Measurements from ENCODE around the gene TDO2.
"Not testable (repeated sequence)": the region's sequence is repeated elsewhere in the genome, so short reads cannot be mapped to it uniquely, and the experiment has no call there.

TDO2 gene

GRCh38 chr4:155908187-155909139, 5.0 kb downstream of the TDO2 start:
- no peak for FAIRE-seq

GRCh38 chr4:155909615-155910226, 6.2 kb downstream of the TDO2 start:
- FAIRE-seq, result no peak

DNA sequence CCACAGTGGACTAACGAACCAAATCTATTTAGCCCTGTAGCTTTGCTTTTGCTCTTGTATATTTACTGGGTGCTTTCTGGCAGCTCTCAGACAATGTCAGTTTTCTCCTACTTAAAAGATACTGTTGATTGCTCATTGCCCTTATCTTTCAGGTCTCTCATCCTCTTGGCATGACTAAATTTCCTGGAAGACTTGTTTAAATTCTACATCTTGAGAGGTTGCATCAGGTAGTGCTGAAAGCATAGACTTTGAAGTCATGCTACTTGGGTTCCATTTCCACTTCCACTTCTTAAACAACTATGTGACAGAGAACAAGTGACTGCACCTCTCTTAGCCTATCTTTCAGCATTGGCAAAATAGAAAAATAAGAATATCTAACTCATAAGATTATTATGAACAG, 8.4 kb downstream of the TDO2 start:
- FAIRE-seq, result no peak

- no peak for FAIRE-seq
These were observed 11.3 kb downstream of the TDO2 start for GRCh38 chr4:155914782-155915181.

- FAIRE-seq, result no peak
These were observed 18.1 kb downstream of the TDO2 start for GRCh38 chr4:155921597-155921996.

DNA sequence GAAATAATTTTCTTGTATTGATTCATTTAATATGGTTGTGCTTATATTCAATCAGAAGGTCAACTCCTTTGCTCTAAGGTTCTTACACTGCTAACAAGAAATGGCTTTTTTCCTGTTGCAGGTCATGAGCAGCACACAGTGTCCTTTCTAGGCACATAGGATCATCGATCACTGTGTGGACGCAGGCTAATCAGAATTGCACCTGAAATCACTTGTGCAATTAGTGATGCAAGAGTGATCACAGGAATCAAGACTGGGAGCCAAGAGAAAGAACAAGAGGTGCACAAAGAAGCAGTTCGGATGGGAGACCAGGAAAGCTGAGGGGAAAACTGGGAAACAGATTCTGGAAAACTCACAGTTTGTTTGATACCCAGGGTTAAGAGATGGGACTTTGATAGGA, 21.1 kb downstream of the TDO2 start:
- no peak for FAIRE-seq

DNA sequence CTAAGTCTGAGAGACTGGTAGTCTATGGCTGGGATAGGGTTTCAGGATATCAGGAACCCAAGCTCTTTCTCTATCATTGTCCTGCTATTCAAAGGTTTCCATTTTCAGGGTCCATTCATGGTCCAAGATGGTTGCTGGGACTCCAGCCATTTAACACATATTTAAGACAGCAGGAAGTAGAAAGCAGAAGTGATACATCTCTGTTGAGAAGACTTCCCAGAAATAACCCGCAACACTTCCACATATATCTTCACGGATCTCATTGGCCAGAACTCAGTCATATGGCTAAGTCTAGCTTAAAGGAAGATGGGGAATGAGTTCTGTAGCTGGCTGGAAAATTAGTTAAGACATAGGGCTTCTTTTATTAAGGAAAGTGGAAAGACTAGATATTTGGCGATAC, 26.3 kb downstream of the TDO2 start:
- FAIRE-seq, result no peak

DNA sequence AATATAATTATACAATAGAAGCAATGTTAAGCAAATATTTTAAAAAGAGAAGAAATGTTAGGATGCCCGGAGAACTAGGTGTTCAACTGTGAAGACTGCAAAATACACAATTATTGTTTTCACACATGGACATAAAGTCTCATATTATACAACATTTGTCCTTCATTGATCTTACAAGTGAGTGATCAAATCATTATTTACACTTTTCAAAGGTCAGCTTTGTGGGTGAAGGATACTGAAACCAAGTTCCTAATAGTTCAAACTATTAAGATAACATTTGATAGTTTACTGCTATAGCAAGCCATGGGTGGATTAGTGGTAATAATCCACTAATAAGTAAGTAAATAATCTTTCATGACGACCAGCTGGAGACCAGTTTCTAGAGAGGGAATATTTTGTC, 26.8 kb downstream of the TDO2 start:
- FAIRE-seq, result no peak

DNA sequence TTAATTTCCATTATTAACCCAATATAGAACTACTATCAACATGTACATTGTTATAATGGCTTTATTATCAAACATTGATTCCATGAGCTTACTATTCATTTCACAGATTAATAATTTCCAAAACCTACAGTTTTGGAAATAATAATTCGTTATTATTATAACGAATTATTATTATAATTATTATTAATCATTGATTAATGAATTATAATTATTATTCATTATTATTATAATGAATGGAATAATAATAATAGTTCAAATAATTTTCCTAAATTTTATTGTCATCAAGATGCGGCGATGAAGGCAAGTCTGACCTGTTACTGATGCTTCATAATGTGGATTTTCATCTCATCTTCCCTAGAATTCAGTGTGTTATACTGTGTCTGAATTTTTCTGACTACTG, 28.1 kb downstream of the TDO2 start:
- peak; percentile 77 for FAIRE-seq

- FAIRE-seq, result not testable (repeated sequence)
These were observed 31.1 kb downstream of the TDO2 start for GRCh38 chr4:155934634-155935033.

- no peak for FAIRE-seq
These were observed 32.0 kb downstream of the TDO2 start for GRCh38 chr4:155935389-155935986.

GRCh38 chr4:155941085-155941790, 37.7 kb downstream of the TDO2 start:
- no peak for FAIRE-seq

DNA sequence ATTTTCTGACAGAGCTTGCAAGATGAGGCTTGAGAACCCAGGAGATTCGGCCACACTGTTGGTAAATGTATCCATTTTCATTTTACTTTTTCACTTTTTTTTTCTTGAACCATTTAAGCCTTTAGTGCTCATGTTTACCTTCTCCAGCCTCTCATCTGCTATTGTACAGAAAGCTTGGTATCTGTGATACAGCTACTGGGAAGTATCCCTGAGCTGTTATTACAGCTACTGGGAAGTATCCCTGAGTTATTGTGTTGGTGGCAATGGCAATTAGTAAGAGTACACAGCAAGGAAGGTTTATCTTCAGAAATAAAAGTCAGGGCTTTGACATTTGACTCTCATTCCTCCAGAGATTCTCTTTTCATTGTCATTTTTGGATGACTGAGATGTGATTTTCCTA, 38.3 kb downstream of the TDO2 start:
- FAIRE-seq, result no peak

DNA sequence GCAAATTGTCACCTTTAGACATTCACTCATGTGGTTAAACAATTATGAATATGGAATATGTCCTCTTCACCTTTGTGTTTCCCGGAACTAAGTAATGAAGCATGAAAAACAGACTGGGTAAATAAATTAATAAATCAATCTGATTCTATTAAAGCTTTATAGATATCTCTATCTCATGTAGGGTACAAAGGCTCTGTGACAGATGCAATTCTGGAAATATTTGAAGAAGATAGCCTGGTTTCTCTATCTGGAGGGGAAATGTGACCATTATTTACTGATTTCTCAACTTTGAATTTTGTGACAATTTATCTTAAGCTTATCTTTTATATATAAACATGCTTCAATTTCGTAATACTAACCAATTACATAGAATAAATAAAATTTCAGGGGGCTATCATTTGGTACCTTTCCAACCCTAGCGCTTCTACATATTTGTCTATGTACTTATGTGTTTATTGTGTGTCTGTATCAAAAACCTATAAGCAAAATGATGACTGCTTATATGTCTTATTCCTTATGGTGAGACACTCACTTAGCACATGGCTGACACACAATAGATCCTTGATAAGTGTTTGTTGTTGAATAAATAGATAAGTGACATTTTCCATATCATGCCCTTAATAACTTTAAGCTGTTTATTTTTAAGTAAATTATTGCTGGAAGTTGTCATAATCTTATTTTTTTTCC, 40.3 kb downstream of the TDO2 start:
- FAIRE-seq, result no peak

GRCh38 chr4:155944516-155944915, 41.0 kb downstream of the TDO2 start:
- FAIRE-seq, result no peak

DNA sequence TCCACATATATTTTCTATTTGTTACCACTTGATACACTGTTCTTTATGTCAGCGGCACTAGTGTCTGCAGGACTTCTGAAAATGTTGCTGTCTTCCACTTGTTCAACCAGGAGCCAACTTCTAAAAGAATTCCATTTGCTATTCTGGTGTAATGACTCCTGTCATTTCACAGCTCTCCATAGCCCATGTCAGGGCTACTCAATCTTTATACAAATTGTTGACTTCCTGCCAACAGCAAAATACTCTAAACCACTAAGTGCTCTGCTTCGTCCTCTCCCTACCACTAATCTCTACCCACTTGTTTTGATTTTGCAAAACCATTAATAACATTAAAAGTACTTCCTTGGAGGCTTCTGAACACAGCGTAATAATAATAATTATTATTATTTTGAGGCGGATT, 43.0 kb downstream of the TDO2 start:
- no peak for FAIRE-seq

DNA sequence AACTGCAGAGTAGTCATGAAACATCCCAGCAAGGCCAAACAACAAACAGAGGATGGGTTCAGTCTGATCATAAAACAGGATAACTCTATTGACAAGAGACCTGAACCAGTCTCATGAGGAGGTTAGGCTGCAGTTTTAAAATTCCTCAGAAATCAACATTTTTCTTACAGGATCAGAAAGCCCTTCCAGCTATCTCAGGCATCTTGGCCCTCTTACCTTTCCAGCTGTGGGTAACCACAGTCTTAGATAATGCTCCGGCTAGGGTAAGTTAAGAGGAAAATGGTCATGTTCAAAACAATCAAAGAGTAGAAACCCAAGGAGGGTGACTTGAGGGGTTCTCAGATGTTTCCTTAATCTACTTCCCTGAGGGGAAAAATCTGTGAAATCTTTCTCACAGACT, 45.0 kb downstream of the TDO2 start:
- FAIRE-seq, result no peak

GRCh38 chr4:155950461-155950860, 47.0 kb downstream of the TDO2 start:
- FAIRE-seq, result no peak

GRCh38 chr4:155952501-155952901, 49.0 kb downstream of the TDO2 start:
- no peak for FAIRE-seq

GRCh38 chr4:155953151-155954117, 49.9 kb downstream of the TDO2 start, which contains the start of gene CTSO:
TSS of gene CTSO (minus strand) at chr4:155953866. CDS start at chr4:155953847, 19 bp downstream.
- FAIRE-seq, result peak; percentile 74

DNA sequence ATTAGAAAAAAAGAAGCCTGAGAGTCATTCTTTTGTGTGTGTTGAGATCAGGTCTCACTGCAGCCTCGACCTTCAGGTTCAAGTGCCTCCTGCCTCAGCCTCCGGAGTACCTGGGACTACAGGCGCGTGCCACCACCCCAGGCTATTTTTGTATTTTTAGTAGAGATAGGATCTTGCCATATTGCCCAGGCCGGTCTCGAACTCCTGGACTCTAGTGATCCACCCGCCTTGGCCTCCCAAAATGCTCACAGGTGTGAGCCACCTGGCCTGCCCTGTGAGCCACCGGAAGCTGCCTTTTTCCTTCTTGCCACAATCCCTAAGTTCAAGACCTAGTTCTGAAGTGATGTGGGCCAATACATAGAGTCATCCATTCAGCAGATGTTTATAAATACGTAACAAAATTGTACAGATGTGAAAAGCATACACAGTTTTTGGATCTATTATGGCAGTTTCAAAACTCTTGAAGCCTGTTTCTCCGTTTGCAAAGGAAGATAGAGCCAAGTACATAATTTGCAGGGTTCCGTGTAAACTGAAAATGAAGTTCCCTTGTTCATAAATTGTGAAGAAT, 50.7 kb downstream of the TDO2 start:
- FAIRE-seq, result no peak
